ENCODE results near the gene DNAJC5.

GRCh38 chr20:63968136-63968927 lies 73.4 kb downstream of the DNAJC5 start:
- TF ChIP-seq CTCF (conservative IDR thresholded peaks at IDR 0.05; ENCODE audit: low read depth, low read length) (no peak), EZH2 (IDR thresholded peaks at IDR 0.05; ENCODE audit: borderline replicate concordance, low read depth, low read length, poor library complexity, severe bottlenecking) (no peak)

All from A673 (cell line).